Stimulated activated CD4-positive, alpha-beta T cell treated with anti-CD3 and anti-CD28 coated beads, Interleukin-1b, Interleukin-23, amount 100 ng/mL, for 1 hour (primary cell): Measurements from ENCODE around the gene SPECC1L.
"Not testable (repeated sequence)": the region's sequence is repeated elsewhere in the genome, so short reads cannot be mapped to it uniquely, and the experiment has no call there.

ENCODE experiments used
- DNase-seq, 2 donors: peaks; one replicate each; pipeline ENCODE4 v3.0.0-alpha.2; 2020; ENCODE audit warnings: low read depth in 2 of 2

SPECC1L gene

GRCh38 chr22:24245584-24246561, 24.8 kb upstream of the SPECC1L start:
- DNase-seq = not testable (repeated sequence)

GRCh38 chr22:24247011-24247507, 23.6 kb upstream of the SPECC1L start:
- no peak for DNase-seq

- DNase-seq = no peak
Observed at GRCh38 chr22:24247564-24248344, 22.9 kb upstream of the SPECC1L start.

- DNase-seq = not testable (repeated sequence)
Observed at GRCh38 chr22:24248611-24249010, 22.0 kb upstream of the SPECC1L start.

GRCh38 chr22:24249413-24249812, 21.2 kb upstream of the SPECC1L start:
- not testable (repeated sequence) for DNase-seq

GRCh38 chr22:24251286-24251685, 19.3 kb upstream of the SPECC1L start:
- DNase-seq = not testable (repeated sequence)

DNA sequence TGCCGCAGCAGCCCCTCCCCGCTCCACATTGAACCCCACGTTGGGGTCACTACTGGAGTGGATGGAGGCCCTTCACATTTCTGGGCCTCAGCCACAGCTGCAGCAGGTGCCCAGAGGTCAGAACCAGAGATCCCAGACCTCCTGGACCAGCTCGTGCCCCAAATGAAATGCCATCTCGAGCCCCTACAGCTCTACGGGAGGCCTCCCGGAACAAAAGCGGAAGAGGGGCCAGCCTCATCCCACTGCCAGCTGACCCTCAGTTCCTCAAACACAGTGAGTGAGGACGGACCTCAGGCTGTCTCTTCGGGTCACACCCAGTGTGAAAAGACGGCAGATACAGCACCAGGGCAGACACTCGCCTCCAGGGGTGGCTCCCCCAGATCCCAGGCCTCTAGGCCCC, 17.5 kb upstream of the SPECC1L start:
- DNase-seq = not testable (repeated sequence)

DNA sequence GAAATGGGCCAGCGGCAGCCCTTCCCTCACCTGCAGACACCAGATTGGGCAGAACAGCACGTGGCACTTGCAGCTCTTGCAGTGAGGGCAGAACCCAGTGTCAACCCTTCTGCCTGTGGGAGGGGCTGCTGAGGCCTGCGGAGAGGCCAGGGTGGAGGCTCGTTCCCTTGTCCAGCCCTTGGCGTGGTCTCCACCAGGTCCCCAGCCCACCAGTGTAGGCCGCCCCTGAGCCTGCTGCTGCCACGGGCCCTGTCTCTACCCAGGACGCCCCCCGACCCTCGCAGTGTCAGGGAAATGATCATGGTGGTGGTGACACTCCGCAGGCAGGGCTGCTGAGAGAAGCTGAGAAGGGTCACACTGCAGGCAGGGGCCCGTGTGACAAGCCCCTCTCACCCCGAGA, 14.5 kb upstream of the SPECC1L start:
- DNase-seq = not testable (repeated sequence)

GRCh38 chr22:24256736-24257135, 13.9 kb upstream of the SPECC1L start:
- not testable (repeated sequence) for DNase-seq

DNA sequence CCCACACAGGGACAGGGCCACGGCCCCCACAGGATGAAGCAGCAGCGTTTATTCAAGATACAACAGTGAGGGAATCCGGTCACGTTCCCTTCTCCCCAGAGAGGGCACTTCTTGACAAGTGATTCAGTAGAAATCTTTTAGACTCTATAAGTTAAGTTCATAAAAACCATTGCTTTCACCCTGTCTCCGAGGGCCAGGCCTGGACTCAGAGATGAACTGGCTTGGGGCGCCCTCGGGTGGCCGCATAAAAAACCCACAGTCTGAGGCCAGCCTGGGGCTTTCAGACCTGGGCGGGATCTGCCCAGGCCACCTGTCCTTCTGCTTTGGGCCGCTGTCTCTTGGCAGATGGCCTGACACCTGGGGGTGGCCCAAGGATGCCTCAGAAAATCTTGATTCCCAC, 11.2 kb upstream of the SPECC1L start:
- peak; percentile 34 to 44 for DNase-seq

DNA sequence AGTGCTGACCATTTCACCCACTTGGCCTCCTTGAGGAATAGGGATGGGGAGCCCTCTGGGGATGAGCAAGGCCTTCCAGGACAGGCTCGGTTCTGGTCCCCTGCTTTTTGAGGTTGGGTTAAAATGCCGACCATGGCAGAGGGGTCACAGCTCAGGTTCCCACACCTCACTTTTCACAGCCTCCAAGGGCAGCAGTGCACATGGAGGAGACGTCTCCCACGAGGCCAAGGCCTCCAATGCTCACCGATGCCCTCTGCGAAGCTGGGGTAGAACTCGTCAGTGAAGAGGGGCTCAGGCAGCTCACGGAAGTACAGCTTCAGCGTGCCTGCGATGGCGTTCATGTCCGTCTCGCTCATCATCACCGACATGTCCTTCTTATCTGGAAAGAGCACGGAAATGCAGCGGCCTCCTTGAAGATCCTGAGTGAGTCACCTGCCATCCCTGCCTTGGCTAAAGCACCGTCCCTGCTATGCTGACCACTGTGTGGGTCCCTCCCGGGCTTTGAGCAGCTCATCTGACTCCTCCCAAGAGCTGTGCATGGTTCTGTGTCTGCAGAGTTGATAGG, 8.4 kb upstream of the SPECC1L start:
- not testable (repeated sequence) for DNase-seq

GRCh38 chr22:24263479-24263878, 7.2 kb upstream of the SPECC1L start:
- DNase-seq = not testable (repeated sequence)

DNA sequence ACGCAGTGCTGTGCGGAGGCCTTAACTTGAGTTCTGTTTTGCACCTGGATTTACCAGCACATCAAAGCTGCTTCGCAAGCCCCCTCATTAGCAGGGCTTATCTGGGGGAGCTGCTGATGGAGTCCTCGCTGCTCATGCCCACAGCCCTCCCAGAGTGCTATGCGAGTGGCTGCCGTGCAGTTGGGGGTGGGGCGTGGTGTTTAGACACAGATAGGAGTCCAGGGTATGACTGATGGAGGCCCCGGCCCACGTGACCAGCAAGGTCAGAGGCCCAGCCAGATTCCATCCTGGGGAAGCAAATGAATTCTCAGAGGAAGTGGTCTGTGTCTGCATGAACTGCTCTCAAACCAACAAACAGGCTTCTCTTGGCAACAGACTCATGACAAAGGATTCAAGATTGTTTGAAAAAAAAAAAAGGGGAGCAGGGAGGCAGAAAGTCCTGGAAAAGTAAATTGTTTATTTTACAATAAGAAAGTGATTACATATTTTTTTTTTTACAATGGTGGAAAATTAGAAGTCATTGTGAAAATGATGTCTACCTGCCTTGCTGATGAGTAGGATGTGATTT, 6.2 kb upstream of the SPECC1L start:
- not testable (repeated sequence) for DNase-seq

- no peak for DNase-seq
Observed at GRCh38 chr22:24265734-24266133, 4.9 kb upstream of the SPECC1L start.

DNA sequence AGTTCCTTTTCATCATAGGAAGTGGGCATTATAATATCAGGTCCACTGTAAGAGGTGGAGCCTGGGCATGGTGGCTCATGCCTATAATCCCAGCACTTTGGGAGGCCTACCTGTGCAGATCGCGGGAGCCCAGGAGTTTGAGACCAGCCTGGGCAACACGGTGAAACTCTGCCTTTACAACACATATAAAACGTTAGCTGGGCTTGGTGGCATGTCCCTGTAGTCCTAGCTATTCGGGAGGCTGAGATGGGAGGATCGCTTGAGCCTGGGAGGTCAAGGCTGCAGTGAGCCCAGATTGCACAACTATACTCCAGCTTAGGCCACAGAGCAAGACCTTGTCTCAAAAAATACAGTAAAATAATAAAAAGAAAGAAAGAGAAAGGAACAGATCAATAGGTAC, 4.1 kb upstream of the SPECC1L start:
- not testable (repeated sequence) for DNase-seq

- no peak for DNase-seq
Observed at GRCh38 chr22:24271386-24271854, 789 bp downstream of the SPECC1L start.

DNA sequence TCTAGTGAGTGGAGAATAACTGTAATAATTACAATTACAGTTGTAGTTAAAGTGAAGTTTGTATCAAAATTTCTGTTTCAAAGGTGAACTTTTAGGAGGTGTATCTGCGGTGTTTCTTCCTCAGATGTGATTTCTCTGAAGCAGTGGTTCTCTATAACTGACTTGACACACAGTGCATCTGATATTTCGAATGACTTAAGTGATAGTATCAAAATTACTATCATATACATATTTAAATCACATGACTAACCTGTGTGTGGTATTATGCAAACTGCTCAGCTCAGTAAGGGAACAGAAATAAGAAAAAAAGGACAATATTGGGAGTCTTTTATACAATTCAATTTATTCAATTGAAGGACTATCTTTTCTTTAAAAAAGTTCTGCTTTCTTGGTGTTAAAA, 2.4 kb downstream of the SPECC1L start:
- not testable (repeated sequence) for DNase-seq

DNA sequence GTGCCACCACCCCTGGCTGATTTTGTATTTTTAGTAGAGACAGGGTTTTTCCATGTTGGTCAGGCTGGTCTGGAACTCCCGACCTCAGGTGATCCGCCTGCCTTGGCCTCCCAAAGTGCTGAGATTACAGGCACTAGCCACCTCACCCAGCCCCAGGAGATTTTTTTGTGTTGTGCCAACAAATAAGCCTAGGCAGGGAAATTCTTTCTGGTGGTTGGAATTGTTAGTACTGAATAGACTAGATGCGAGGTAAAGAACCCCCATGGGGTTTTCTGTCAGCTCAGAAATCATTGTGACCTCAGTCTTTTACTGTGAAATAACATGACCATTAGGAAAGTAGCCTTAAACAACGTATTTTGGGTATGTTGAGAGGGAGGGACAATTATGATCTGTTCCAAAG, 3.3 kb downstream of the SPECC1L start:
- not testable (repeated sequence) for DNase-seq

DNA sequence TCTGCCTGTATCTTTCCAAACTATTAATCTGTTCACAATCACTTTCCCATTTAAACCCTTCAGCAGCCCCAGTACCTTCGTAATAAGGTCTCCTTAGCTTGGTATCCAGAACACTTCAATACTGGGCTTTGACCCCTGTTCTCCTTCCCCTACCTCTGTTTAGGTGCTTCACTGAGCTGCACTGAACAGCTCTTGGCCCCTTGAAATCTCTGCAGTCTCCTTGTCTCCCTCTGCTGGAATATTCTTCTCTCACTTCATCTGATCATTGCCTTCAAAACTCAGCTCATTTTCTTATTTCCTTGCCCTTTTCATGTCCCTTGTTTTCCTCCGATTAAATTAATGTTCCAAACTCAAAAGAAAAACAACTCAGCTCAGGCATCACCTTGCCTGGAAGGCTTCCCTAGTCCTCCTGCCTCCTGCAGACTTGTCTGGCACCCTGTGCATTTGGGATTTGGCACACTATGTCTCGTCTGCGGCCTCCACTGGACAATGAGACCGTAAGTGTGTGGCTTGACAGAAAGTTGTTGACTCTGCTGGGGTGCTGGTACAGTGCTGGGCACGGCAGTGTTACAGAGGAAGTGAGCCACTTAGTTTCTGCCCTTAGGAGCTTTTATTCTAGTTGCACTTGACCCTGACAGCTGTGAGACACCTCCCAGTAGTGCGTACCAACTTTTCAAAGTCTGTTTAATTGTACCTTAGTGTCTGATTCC, 4.2 kb downstream of the SPECC1L start:
- DNase-seq = not testable (repeated sequence)

- DNase-seq = not testable (repeated sequence)
Observed at GRCh38 chr22:24280363-24280762, 9.7 kb downstream of the SPECC1L start.

- no peak for DNase-seq
Observed at GRCh38 chr22:24282401-24282800, 11.8 kb downstream of the SPECC1L start.
